Right atrium auricular region (tissue), 2 donors: ENCODE measurements around the gene PIK3R3. TPM values are rescaled to one million over a fixed set of nuclear protein-coding genes. Genes with fewer than 3 reads are reported as not detected.

Experiments used
- DNase-seq: peaks from one replicate; pipeline ENCODE4 v3.0.0-alpha.2; 2019; ENCODE audit warnings: low spot score
- H3K27ac ChIP-seq, 2 donors: fragments of 200-600 bp; sonication (generic); 1 replicate in 1 of 2; 2 replicates in 1 of 2; pipeline ENCODE4 v1.5.1; 2016 to 2019
- H3K27me3 ChIP-seq, 2 donors: fragments of 200-600 bp; sonication (generic); one replicate each; pipeline versions ENCODE4 v1.5.1 to v1.6.0; 2017 to 2019
- H3K36me3 ChIP-seq: fragments of 200-600 bp; sonication (generic); one replicate; pipeline ENCODE4 v1.5.1; 2016
- H3K4me1 ChIP-seq, 2 donors: fragments of 200-600 bp; sonication (generic); one replicate each; pipeline versions ENCODE4 v1.5.1 to v1.6.0; 2017 to 2019
- H3K4me3 ChIP-seq, 2 donors: fragments of 200-600 bp; sonication (generic); 1 replicate in 1 of 2; 2 replicates in 1 of 2; pipeline ENCODE4 v1.5.1; 2017 to 2019; ENCODE audit warnings: mild to moderate bottlenecking in 1 of 2, moderate library complexity in 1 of 2
- H3K9me3 ChIP-seq, 2 donors: fragments of 200-600 bp; sonication (generic); one replicate each; pipeline ENCODE4 v1.5.1; 2019
- total RNA-seq, 2 donors: library from RNA; depleted of rRNA; stranded (reverse); fragments of >200 nt; gene quantifications; one replicate each; pipeline ENCODE4 v1.1.0, GENCODE V29; 2016
- TF ChIP-seq, protein P1 (sequence below), 2 donors: fragments of 200-600 bp; sonication (generic); IDR thresholded peaks; one replicate each; pipeline ENCODE4 v1.5.1; 2019; ENCODE audit warnings: antibody characterized with exemption in 2 of 2

The PIK3R3 gene
- total RNA-seq, 2 donors from 2014 or later, result 24.3 to 35.3 TPM

DNA sequence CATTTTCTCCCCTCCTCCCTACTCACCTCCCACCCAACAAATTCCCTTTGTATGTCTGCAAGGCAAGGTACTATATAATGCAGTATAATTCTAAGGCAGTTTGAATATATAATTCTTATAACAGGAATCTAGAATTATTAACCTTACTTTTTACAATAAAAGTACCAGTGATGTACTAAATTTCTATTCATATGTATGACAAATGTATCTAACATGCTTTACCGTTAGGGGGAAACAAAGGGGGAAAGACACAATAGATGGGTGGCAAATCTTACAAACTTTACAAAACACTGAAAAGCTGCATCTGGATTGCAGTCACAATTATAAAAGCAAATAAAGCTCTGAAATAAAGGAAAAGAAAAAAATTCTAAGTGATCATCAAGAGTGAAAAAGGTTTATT lies 2.3 kb downstream of the PIK3R3 start:
- Histone ChIP-seq H3K27ac (peak overlapping the region; percentile 95 to 96), H3K4me3 (peak overlapping the region; percentile 73 to 78), H3K27me3 (no peaks in the 10 kb centered on the region), H3K4me1 (peaks cover 0 to 19% of the 10 kb centered on the region in 2 donors), H3K9me3 (no peaks in the 10 kb centered on the region), H3K36me3 (no peaks in the 10 kb centered on the region)
- no peak for DNase-seq
- TF ChIP-seq, protein P1, sequence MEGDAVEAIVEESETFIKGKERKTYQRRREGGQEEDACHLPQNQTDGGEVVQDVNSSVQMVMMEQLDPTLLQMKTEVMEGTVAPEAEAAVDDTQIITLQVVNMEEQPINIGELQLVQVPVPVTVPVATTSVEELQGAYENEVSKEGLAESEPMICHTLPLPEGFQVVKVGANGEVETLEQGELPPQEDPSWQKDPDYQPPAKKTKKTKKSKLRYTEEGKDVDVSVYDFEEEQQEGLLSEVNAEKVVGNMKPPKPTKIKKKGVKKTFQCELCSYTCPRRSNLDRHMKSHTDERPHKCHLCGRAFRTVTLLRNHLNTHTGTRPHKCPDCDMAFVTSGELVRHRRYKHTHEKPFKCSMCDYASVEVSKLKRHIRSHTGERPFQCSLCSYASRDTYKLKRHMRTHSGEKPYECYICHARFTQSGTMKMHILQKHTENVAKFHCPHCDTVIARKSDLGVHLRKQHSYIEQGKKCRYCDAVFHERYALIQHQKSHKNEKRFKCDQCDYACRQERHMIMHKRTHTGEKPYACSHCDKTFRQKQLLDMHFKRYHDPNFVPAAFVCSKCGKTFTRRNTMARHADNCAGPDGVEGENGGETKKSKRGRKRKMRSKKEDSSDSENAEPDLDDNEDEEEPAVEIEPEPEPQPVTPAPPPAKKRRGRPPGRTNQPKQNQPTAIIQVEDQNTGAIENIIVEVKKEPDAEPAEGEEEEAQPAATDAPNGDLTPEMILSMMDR (IDR thresholded peaks at IDR 0.05), result no peak

DNA sequence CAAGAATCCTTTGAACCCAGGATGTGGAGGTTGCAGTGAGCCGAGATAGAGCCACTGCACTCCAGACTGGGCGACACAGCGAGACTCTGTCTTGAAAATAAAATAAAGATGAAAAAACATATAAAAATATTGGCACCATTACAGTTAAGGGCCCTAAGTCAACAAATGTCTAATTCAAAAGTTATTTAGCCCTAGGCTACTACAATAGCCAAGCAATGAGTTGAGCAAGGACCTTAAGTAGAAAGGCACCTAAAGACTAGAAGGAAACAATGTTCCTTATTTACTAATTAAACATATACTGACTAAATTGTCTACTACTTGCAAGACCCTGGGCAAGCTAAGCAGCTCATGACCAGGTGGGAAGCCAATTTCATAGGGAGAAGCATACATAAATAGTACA lies 4.1 kb downstream of the PIK3R3 start:
- H3K4me3 ChIP-seq, result peak overlapping the region; percentile 73 to 78
- no peak overlapping the region for H3K27ac ChIP-seq
- H3K27me3 ChIP-seq, result no peaks in the 10 kb centered on the region
- TF ChIP-seq, protein P1 (IDR thresholded peaks at IDR 0.05), result no peak
- no peaks in the 10 kb centered on the region for H3K9me3 ChIP-seq
- no peaks in the 10 kb centered on the region for H3K36me3 ChIP-seq
- peaks cover 0 to 1% of the 10 kb centered on the region in 2 donors for H3K4me1 ChIP-seq
- no peak for DNase-seq

DNA sequence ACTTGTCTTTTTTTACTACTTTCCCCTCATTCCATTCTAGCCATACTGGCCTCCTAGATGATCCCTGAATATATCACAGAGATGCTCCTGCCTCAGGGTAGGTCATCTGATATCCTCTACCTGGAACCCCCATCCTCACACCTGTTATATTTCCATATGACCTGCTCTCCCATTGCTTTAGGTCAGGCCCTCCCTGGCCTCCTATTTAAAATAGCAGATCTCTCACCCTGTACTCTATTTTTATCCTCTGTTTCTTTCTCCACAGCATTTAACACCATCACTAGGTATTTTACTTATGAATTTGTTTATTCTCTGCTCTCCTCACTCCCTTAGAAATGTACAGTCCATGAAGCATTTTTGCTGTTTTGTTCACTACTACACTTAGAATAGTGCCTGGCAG lies 13.6 kb downstream of the PIK3R3 start:
- Histone ChIP-seq H3K27ac (peak overlapping the region; percentile 13 to 15), H3K4me3 (no peak overlapping the region), H3K27me3 (no peaks in the 10 kb centered on the region), H3K9me3 (no peaks in the 10 kb centered on the region), H3K36me3 (no peaks in the 10 kb centered on the region), H3K4me1 (peaks cover 0 to 21% of the 10 kb centered on the region in 2 donors)
- DNase-seq, result no peak
- TF ChIP-seq, protein P1 (IDR thresholded peaks at IDR 0.05), result no peak

DNA sequence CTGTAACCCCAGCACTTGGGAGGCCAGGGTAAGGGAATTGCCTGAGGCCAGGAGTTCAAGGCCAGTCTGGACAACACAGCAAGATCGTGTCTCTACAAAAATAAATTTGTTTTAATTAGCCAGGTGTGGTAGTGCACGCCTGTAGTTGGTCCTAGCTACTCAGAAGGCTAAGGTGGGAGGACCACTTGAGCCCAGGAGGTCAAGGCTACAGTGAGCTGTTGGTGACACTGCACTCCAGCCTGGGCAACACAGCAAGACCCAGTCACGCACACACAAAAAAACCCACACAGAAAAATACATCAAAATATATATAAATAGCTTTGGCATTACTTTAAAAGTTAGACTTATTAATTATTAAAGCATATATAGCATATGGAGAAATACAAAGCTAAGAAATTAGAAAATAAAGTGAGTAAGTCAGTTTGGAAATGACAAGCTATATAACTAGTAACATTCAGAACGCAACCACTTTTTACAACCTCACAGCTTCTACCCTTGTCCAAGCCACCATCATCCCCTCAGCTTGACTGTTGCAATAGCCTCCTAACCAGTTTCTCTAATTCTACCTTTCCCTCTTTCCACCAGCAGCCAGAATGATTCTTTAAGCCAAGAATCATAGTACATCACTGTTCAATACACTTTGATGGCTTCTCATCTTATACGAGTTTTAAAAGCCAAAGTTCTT lies 14.5 kb downstream of the PIK3R3 start:
- H3K9me3 ChIP-seq, result no peaks in the 10 kb centered on the region
- H3K4me3 ChIP-seq, result no peak overlapping the region
- H3K4me1 ChIP-seq, result peaks cover 0 to 26% of the 10 kb centered on the region in 2 donors
- no peak overlapping the region for H3K27ac ChIP-seq
- TF ChIP-seq, protein P1 (IDR thresholded peaks at IDR 0.05), result no peak
- H3K27me3 ChIP-seq, result no peaks in the 10 kb centered on the region
- no peak for DNase-seq
- no peaks in the 10 kb centered on the region for H3K36me3 ChIP-seq

DNA sequence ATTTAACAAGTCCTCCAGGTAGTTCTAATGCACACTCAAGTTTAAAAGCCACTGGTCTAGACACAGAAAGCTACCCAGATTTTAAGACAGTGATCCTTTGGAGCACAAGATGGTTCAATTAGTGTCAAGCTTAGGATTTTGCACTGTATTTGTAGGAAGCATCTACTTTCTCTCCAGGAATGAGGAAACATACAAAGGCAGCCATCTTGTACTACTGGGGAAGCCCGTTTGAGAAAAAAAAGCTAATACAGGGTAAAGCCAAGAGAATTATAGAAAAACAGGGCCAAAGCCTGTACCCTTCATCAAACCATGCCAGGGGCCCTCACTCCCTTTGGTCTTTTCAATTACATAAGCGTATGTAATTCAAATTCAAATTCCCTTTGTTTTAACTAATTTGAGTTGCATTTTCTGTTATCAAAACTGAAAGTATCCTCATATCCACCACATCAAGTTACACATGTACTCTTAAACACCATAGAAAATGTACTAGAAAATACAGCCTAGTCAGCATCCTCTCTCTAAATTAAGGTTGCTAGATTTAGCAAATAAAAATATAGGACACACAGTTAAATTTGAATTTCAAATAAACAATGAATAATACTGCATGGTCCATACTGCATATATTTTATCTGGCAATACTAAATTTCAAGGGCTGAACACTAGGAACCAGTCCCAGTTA lies 17.4 kb downstream of the PIK3R3 start:
- Histone ChIP-seq H3K27me3 (no peaks in the 10 kb centered on the region), H3K4me1 (peaks cover 0 to 48% of the 10 kb centered on the region in 2 donors), H3K27ac (no peak overlapping the region), H3K4me3 (no peak overlapping the region), H3K9me3 (no peaks in the 10 kb centered on the region), H3K36me3 (no peaks in the 10 kb centered on the region)
- TF ChIP-seq, protein P1 (IDR thresholded peaks at IDR 0.05), result no peak
- DNase-seq, result no peak
